Mesenchymal stem cell (in vitro differentiated cells and primary cell): ENCODE data around the gene SNX8. TPM values are rescaled to one million over a fixed set of nuclear protein-coding genes. Genes with fewer than 3 reads are reported as not detected.

ENCODE experiments used
- DNase-seq: peaks from one replicate; pipeline ENCODE4 v3.0.0-alpha.2; 2013
- H2AFZ ChIP-seq: one replicate; pipeline ENCODE4 v1.6.1; 2013; ENCODE audit warnings: low read depth, mild to moderate bottlenecking, control low read depth, inconsistent platforms, low read length, moderate library complexity
- H2AK5ac ChIP-seq: 2 replicates; pipeline ENCODE4 v1.6.1; 2013; ENCODE audit warnings: low read length, moderate library complexity, mild to moderate bottlenecking, inconsistent platforms; ENCODE audit not compliant: severe bottlenecking
- H2BK120ac ChIP-seq: one replicate; pipeline ENCODE4 v1.6.1; 2013; ENCODE audit warnings: low read depth, mild to moderate bottlenecking, inconsistent platforms, low read length, moderate library complexity
- H2BK12ac ChIP-seq, 2 experiments: one replicate each; pipeline ENCODE4 v1.6.1; 2013; ENCODE audit warnings: inconsistent platforms in 2 of 2, low read length in 2 of 2, mild to moderate bottlenecking in 2 of 2, moderate library complexity in 2 of 2, control low read depth in 1 of 2
- H2BK15ac ChIP-seq: one replicate; pipeline ENCODE4 v1.6.1; 2013; ENCODE audit warnings: mild to moderate bottlenecking, low read depth, inconsistent platforms; ENCODE audit not compliant: poor library complexity, severe bottlenecking
- H2BK5ac ChIP-seq: 2 replicates; pipeline ENCODE4 v1.6.1; 2013; ENCODE audit warnings: low read depth, mild to moderate bottlenecking, low read length, control low read depth, inconsistent platforms; ENCODE audit not compliant: poor library complexity, severe bottlenecking
- H3K14ac ChIP-seq, 2 experiments: one replicate each; pipeline ENCODE4 v1.6.1; 2013; ENCODE audit warnings: inconsistent platforms in 2 of 2, low read length in 2 of 2, control low read depth in 1 of 2, mild to moderate bottlenecking in 1 of 2, moderate library complexity in 1 of 2
- H3K18ac ChIP-seq, 2 experiments: one replicate each; pipeline ENCODE4 v1.6.1; 2013; ENCODE audit warnings: inconsistent platforms in 2 of 2, low read length in 2 of 2, control low read depth in 1 of 2, low read depth in 1 of 2, mild to moderate bottlenecking in 1 of 2
- H3K23ac ChIP-seq, 2 experiments: one replicate each; pipeline ENCODE4 v1.6.1; 2013; ENCODE audit warnings: inconsistent platforms in 2 of 2, low read length in 2 of 2, mild to moderate bottlenecking in 2 of 2, moderate library complexity in 2 of 2, control low read depth in 1 of 2
- H3K27ac ChIP-seq: 2 replicates; pipeline ENCODE4 v1.5.1; 2013; ENCODE audit warnings: mild to moderate bottlenecking, moderate library complexity, low read length, control low read depth, inconsistent platforms; ENCODE audit not compliant: poor library complexity, severe bottlenecking
- H3K27me3 ChIP-seq, 2 experiments: 2 replicates each; pipeline versions ENCODE4 v1.6.1 to v1.7.0; 2013; ENCODE audit warnings: low read length in 2 of 2, mild to moderate bottlenecking in 2 of 2, moderate library complexity in 2 of 2, control low read depth in 1 of 2, inconsistent platforms in 1 of 2; ENCODE audit not compliant: control insufficient read depth in 1 of 2, insufficient read depth in 1 of 2
- H3K36me3 ChIP-seq, 2 experiments: 2 replicates each; pipeline versions ENCODE4 v1.6.1 to v1.7.0; 2013; ENCODE audit warnings: low read length in 2 of 2, control low read depth in 1 of 2, inconsistent platforms in 1 of 2, low read depth in 1 of 2, mild to moderate bottlenecking in 1 of 2; ENCODE audit not compliant: insufficient read depth in 2 of 2, control insufficient read depth in 1 of 2
- H3K4ac ChIP-seq, 2 experiments: one replicate each; pipeline ENCODE4 v1.6.1; 2013; ENCODE audit warnings: inconsistent platforms in 2 of 2, low read length in 2 of 2, mild to moderate bottlenecking in 2 of 2, moderate library complexity in 2 of 2, control low read depth in 1 of 2, low read depth in 1 of 2
- H3K4me1 ChIP-seq: 2 replicates; pipeline ENCODE4 v1.6.1; 2013; ENCODE audit warnings: low read depth, low read length, control low read depth; ENCODE audit not compliant: control insufficient read depth, insufficient read depth
- H3K4me2 ChIP-seq: 2 replicates; pipeline ENCODE4 v1.6.1; 2013; ENCODE audit warnings: low read length, mild to moderate bottlenecking, inconsistent platforms; ENCODE audit not compliant: poor library complexity, severe bottlenecking
- H3K4me3 ChIP-seq, 2 experiments: 2 replicates each; pipeline versions ENCODE4 v1.5.1 to v1.7.0; 2013; ENCODE audit warnings: low read length in 2 of 2, mild to moderate bottlenecking in 2 of 2, control low read depth in 1 of 2, low read depth in 1 of 2; ENCODE audit not compliant: insufficient read depth in 1 of 2
- H3K79me1 ChIP-seq: replicated peaks from 2 replicates; pipeline ENCODE4 v1.6.1; 2013; ENCODE audit warnings: mild to moderate bottlenecking, control low read depth, low read length, inconsistent platforms; ENCODE audit not compliant: poor library complexity, severe bottlenecking
- H3K9ac ChIP-seq: 2 replicates; pipeline ENCODE4 v1.7.0; 2013; ENCODE audit warnings: mild to moderate bottlenecking, low read length, moderate library complexity
- H3K9me3 ChIP-seq: 2 replicates; pipeline ENCODE4 v1.7.0; 2013; ENCODE audit warnings: mild to moderate bottlenecking, low read length; ENCODE audit not compliant: control insufficient read depth
- H4K8ac ChIP-seq: one replicate; pipeline ENCODE4 v1.6.1; 2013; ENCODE audit warnings: inconsistent platforms, mild to moderate bottlenecking, low read length, moderate library complexity
- H4K91ac ChIP-seq: one replicate; pipeline ENCODE4 v1.6.1; 2013; ENCODE audit warnings: mild to moderate bottlenecking, low read length, inconsistent platforms
- WGBS: methylation state at CpG from one replicate; pipeline ENCODE4 v1.1.7; 2013; ENCODE audit warnings: mixed read lengths; 5-methylcytosine and 5-hydroxymethylcytosine counted together
- polyA plus RNA-seq, 2 experiments: library from polyadenylated mRNA; stranded (reverse); fragments of 200-250 nt; gene quantifications; one replicate each; pipeline ENCODE4 v1.2.3, GENCODE V29; 2013

SNX8 gene
- 26.3 TPM for polyA plus RNA-seq (2013, experiment 1 of 2)
- polyA plus RNA-seq (2013, experiment 2 of 2) = 28.5 TPM

GRCh38 chr7:2314209-2314955, at the start of gene SNX8:
SNX8 (minus strand) TSS chr7:2314441; CDS start chr7:2314421, 20 bp downstream.
- Histone ChIP-seq H4K8ac (peak within 1 kb of the TSS; percentile 73), H2AK5ac (no peak within 1 kb of the TSS), H3K4me1 (peaks cover 22% of the 10 kb centered on the region), H2BK12ac (peak within 1 kb of the TSS in 1 of 2 experiments; percentile 80), H2BK15ac (peak within 1 kb of the TSS; percentile 94), H3K14ac (peak within 1 kb of the TSS; percentile 89 to 90), H3K9ac (peak within 1 kb of the TSS; percentile 96), H3K27me3 (no peaks in the 10 kb centered on the region), H3K4me3 (peak within 1 kb of the TSS; percentile 89 to 96), H3K79me1 (peaks cover 17% of the 10 kb centered on the region), H3K36me3 (peaks cover 0 to 7% of the 10 kb centered on the region in 2 experiments), H3K18ac (peak within 1 kb of the TSS; percentile 90 to 91), H2AFZ (peak within 1 kb of the TSS; percentile 79), H4K91ac (peak within 1 kb of the TSS; percentile 97), H2BK120ac (peak within 1 kb of the TSS; percentile 87), H3K4me2 (peak within 1 kb of the TSS; percentile 81), H3K23ac (peak within 1 kb of the TSS in 1 of 2 experiments; percentile 94), H2BK5ac (no peak within 1 kb of the TSS), H3K9me3 (no peaks in the 10 kb centered on the region), H3K27ac (no peak within 1 kb of the TSS), H3K4ac (peak within 1 kb of the TSS; percentile 77 to 84)
- 4% methylated on average over 56 of the region's 78 CpGs for WGBS
- peak; percentile 80 for DNase-seq

- H2AFZ ChIP-seq = no peak overlapping the region
- no peak overlapping the region for H3K27ac ChIP-seq
- H3K18ac ChIP-seq = no peak overlapping the region
- H3K27me3 ChIP-seq = no peaks in the 10 kb centered on the region
- no peak overlapping the region for H3K4ac ChIP-seq
- WGBS = 96% methylated on average over 27 of the region's 27 CpGs
- no peaks in the 10 kb centered on the region for H3K9me3 ChIP-seq
- H2BK12ac ChIP-seq = no peak overlapping the region
- H2BK15ac ChIP-seq = no peak overlapping the region
- no peak overlapping the region for H3K14ac ChIP-seq
- no peak for DNase-seq
- H2BK5ac ChIP-seq = no peak overlapping the region
- H3K9ac ChIP-seq = no peak overlapping the region
- H3K36me3 ChIP-seq = peaks cover 66 to 74% of the 10 kb centered on the region in 2 experiments
- no peak overlapping the region for H4K91ac ChIP-seq
- H3K4me3 ChIP-seq = no peak overlapping the region
- H3K79me1 ChIP-seq = peaks cover 25% of the 10 kb centered on the region
- no peak overlapping the region for H2AK5ac ChIP-seq
- peaks cover 1% of the 10 kb centered on the region for H3K4me1 ChIP-seq
- no peak overlapping the region for H3K4me2 ChIP-seq
- no peak overlapping the region for H4K8ac ChIP-seq
- no peak overlapping the region for H3K23ac ChIP-seq
- no peak overlapping the region for H2BK120ac ChIP-seq
Measured at GRCh38 chr7:2362385-2363088, 48.3 kb upstream of the SNX8 start.

GRCh38 chr7:2360796-2361195, 46.6 kb upstream of the SNX8 start:
- Histone ChIP-seq H3K4me3 (no peak overlapping the region), H3K36me3 (peaks cover 53 to 65% of the 10 kb centered on the region in 2 experiments), H3K9ac (peak overlapping the region; percentile 25), H2AK5ac (no peak overlapping the region), H2BK12ac (no peak overlapping the region), H4K8ac (no peak overlapping the region), H3K14ac (no peak overlapping the region), H3K4me2 (no peak overlapping the region), H3K9me3 (no peaks in the 10 kb centered on the region), H3K18ac (no peak overlapping the region), H3K27ac (no peak overlapping the region), H2BK120ac (no peak overlapping the region), H2BK15ac (no peak overlapping the region), H3K4me1 (peaks cover 9% of the 10 kb centered on the region), H3K4ac (no peak overlapping the region), H3K23ac (no peak overlapping the region), H3K79me1 (peaks cover 16% of the 10 kb centered on the region), H4K91ac (no peak overlapping the region), H2AFZ (no peak overlapping the region), H3K27me3 (no peaks in the 10 kb centered on the region), H2BK5ac (no peak overlapping the region)
- 96% methylated on average over 6 of the region's 6 CpGs for whole genome bisulfite sequencing
- DNase-seq = no peak

- WGBS = 95% methylated on average over 11 of the region's 11 CpGs
- DNase-seq = no peak
- H3K9ac ChIP-seq = peak overlapping the region; percentile 25
Measured at GRCh38 chr7:2359610-2360009, 45.4 kb upstream of the SNX8 start.

More at GRCh38 chr7:2359610-2360009, 45.4 kb upstream of the SNX8 start:
- Histone ChIP-seq H3K4me3 (no peak overlapping the region), H3K4me2 (no peak overlapping the region), H4K91ac (no peak overlapping the region), H3K4me1 (peaks cover 9% of the 10 kb centered on the region), H2BK120ac (no peak overlapping the region), H3K14ac (no peak overlapping the region), H3K18ac (no peak overlapping the region), H2AK5ac (no peak overlapping the region), H4K8ac (no peak overlapping the region), H3K36me3 (peaks cover 43 to 54% of the 10 kb centered on the region in 2 experiments), H3K79me1 (peaks cover 10% of the 10 kb centered on the region), H2BK12ac (peak overlapping the region in 1 of 2 experiments; percentile 33), H3K27me3 (no peaks in the 10 kb centered on the region), H3K23ac (no peak overlapping the region), H2BK5ac (no peak overlapping the region), H3K9me3 (no peaks in the 10 kb centered on the region), H3K27ac (no peak overlapping the region), H2BK15ac (no peak overlapping the region), H2AFZ (no peak overlapping the region), H3K4ac (no peak overlapping the region)
